KMS-11 (cell line): ENCODE results near the gene URAD.
A peak's percentile ranks its signal among the peaks of the same experiment; 100 is the strongest.

Source experiments
- H2AFZ ChIP-seq: fragments of 200-600 bp; sonication (generic); 2 replicates; pipeline ENCODE4 v1.6.1; 2016; ENCODE audit warnings: antibody characterized with exemption, mixed run types, low read depth
- H3K27ac ChIP-seq: fragments of 200-600 bp; sonication (generic); 2 replicates; pipeline ENCODE4 v1.6.1; 2016; ENCODE audit warnings: mild to moderate bottlenecking, mixed run types
- H3K27me3 ChIP-seq: fragments of 200-600 bp; sonication (generic); 2 replicates; pipeline ENCODE4 v1.6.1; 2017; ENCODE audit warnings: mild to moderate bottlenecking, low read depth, mixed run types, moderate library complexity; ENCODE audit not compliant: insufficient read depth
- H3K36me3 ChIP-seq: fragments of 200-600 bp; sonication (generic); 2 replicates; pipeline ENCODE4 v1.6.1; 2017; ENCODE audit warnings: mild to moderate bottlenecking, mixed run types; ENCODE audit not compliant: insufficient read depth
- H3K4me1 ChIP-seq: fragments of 200-600 bp; sonication (generic); 2 replicates; pipeline ENCODE4 v1.6.1; 2016; ENCODE audit warnings: mild to moderate bottlenecking, low read depth, mixed run types; ENCODE audit not compliant: poor library complexity, severe bottlenecking
- H3K4me2 ChIP-seq: fragments of 200-600 bp; sonication (generic); 2 replicates; pipeline ENCODE4 v1.7.0; 2016; ENCODE audit warnings: mild to moderate bottlenecking, mixed run types
- H3K4me3 ChIP-seq: fragments of 200-600 bp; sonication (generic); IDR thresholded peaks from 2 replicates; pipeline ENCODE4 v1.6.1; 2017; ENCODE audit warnings: low read depth, low read length, mixed read lengths; ENCODE audit not compliant: insufficient read depth
- H3K79me2 ChIP-seq: fragments of 200-600 bp; sonication (generic); 2 replicates; pipeline ENCODE4 v1.6.1; 2016; ENCODE audit warnings: low read depth, mixed run types; ENCODE audit not compliant: insufficient read depth
- H3K9ac ChIP-seq: fragments of 200-600 bp; sonication (generic); 2 replicates; pipeline ENCODE4 v1.6.1; 2016; ENCODE audit warnings: mild to moderate bottlenecking, mixed run types
- H4K20me1 ChIP-seq: fragments of 200-600 bp; sonication (generic); 2 replicates; pipeline ENCODE4 v1.6.1; 2016; ENCODE audit warnings: mild to moderate bottlenecking, mixed run types; ENCODE audit not compliant: insufficient read depth
- CTCF ChIP-seq: fragments of 200-600 bp; sonication (generic); conservative IDR thresholded peaks from 2 replicates; pipeline ENCODE4 v1.6.1; 2017; ENCODE audit warnings: low read depth, mild to moderate bottlenecking, antibody characterized with exemption, low read length, moderate library complexity, mixed read lengths

The URAD gene

GRCh38 chr13:27959976-27960361, 28.5 kb downstream of the URAD start:
- Histone ChIP-seq H3K4me2 (no peak overlapping the region), H3K36me3 (no peaks in the 10 kb centered on the region), H3K4me1 (no peaks in the 10 kb centered on the region), H3K27me3 (no peaks in the 10 kb centered on the region), H3K79me2 (no peaks in the 10 kb centered on the region), H2AFZ (no peak overlapping the region), H4K20me1 (no peaks in the 10 kb centered on the region), H3K9ac (no peak overlapping the region), H3K27ac (no peak overlapping the region), H3K4me3 (no peak overlapping the region)
- no peak for TF ChIP-seq CTCF

DNA sequence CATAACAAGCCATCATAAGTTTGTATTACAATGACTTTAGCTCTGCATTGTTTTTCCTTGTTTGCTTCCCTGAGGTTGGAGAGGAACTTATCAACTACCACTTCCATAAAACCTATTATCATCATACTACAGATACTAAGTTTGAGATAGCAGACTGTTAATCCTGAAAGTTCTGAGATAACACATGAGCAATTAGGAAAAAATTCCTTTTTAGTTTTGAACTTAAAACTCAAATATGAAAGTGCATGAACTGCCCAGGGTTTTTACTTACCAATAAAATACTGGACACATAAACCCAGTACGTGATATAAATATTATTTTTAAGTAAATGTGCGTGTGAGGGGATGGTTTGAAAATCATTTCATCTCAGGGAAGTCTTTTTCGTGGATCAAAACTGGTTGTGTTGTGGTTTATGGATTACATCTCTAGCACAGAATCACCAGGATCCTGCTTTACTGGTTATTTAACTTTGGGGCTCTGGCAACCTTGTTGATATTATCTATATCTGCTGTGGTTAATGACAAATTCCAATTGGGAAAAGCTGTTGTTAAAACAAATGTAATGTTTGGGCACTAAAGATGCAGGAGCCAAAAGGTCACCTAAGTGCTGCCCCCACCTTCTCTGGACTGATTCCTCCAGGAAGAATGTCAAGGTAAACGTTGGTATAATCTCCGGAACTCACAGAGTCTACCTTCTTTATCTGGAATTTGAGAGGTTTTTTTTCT, 31.8 kb downstream of the URAD start:
- Histone ChIP-seq H3K27ac (no peak overlapping the region), H3K36me3 (no peaks in the 10 kb centered on the region), H3K4me3 (no peak overlapping the region), H3K79me2 (no peaks in the 10 kb centered on the region), H2AFZ (no peak overlapping the region), H4K20me1 (no peaks in the 10 kb centered on the region), H3K4me2 (no peak overlapping the region), H3K4me1 (no peaks in the 10 kb centered on the region), H3K27me3 (no peaks in the 10 kb centered on the region), H3K9ac (no peak overlapping the region)
- TF ChIP-seq CTCF, result no peak

GRCh38 chr13:27955014-27955591, 33.4 kb downstream of the URAD start:
- no peaks in the 10 kb centered on the region for H3K27me3 ChIP-seq
- no peaks in the 10 kb centered on the region for H4K20me1 ChIP-seq
- no peak overlapping the region for H3K9ac ChIP-seq
- no peak overlapping the region for H2AFZ ChIP-seq
- no peak for TF ChIP-seq CTCF
- H3K79me2 ChIP-seq, result no peaks in the 10 kb centered on the region
- no peak overlapping the region for H3K4me3 ChIP-seq
- no peaks in the 10 kb centered on the region for H3K4me1 ChIP-seq
- H3K36me3 ChIP-seq, result no peaks in the 10 kb centered on the region
- no peak overlapping the region for H3K4me2 ChIP-seq
- H3K27ac ChIP-seq, result no peak overlapping the region

GRCh38 chr13:27954406-27954851, 34.1 kb downstream of the URAD start:
- H2AFZ ChIP-seq, result no peak overlapping the region; the same call in 1 of the 2 replicates
- peak overlapping the region; percentile 44; the same call in 1 of the 2 replicates for H3K4me2 ChIP-seq
- no peaks in the 10 kb centered on the region for H4K20me1 ChIP-seq
- no peaks in the 10 kb centered on the region for H3K36me3 ChIP-seq
- H3K4me3 ChIP-seq, result no peak overlapping the region
- TF ChIP-seq CTCF, result no peak
- H3K4me1 ChIP-seq, result no peaks in the 10 kb centered on the region
- no peaks in the 10 kb centered on the region for H3K79me2 ChIP-seq
- no peaks in the 10 kb centered on the region for H3K27me3 ChIP-seq
- no peak overlapping the region for H3K27ac ChIP-seq
- no peak overlapping the region for H3K9ac ChIP-seq
